Heart left ventricle (tissue), 16 donors: ENCODE results near the gene ZNF17. TPM values are rescaled to one million over a fixed set of nuclear protein-coding genes. Genes with fewer than 3 reads are reported as not detected.

ENCODE experiments used
- ATAC-seq, 4 donors: fragments of 200-7000 bp; cut with Tn5 transposase; one replicate each; pipeline ENCODE4 v1.9.1; 2020 to 2022; ENCODE audit warnings: moderate library complexity in 4 of 4, mild to moderate bottlenecking in 3 of 4, moderate number of reproducible peaks in 1 of 4
- DNase-seq, 5 donors: peaks; one replicate each; pipeline ENCODE4 v3.0.0-alpha.2; 2020
- H3K27ac ChIP-seq, 12 donors: fragments of 200-600 bp; sonication (generic) in 4 of 12; one replicate each; pipeline versions ENCODE4 v1.5.0 to v1.8.0; 2016 to 2022; ENCODE audit warnings: mild to moderate bottlenecking in 2 of 12
- H3K27me3 ChIP-seq, 9 donors: fragments of 200-600 bp; sonication (generic) in 2 of 9; one replicate each; pipeline versions ENCODE4 v1.5.1 to v1.8.0; 2016 to 2022; ENCODE audit warnings: mild to moderate bottlenecking in 3 of 9
- H3K36me3 ChIP-seq, 9 donors: fragments of 200-600 bp; sonication (generic) in 2 of 9; one replicate each; pipeline versions ENCODE4 v1.5.0 to v1.8.0; 2018 to 2022; ENCODE audit warnings: mild to moderate bottlenecking in 2 of 9
- H3K4me1 ChIP-seq, 12 donors: fragments of 200-600 bp; sonication (generic) in 4 of 12; one replicate each; pipeline versions ENCODE4 v1.5.0 to v1.8.0; 2016 to 2022; ENCODE audit warnings: mild to moderate bottlenecking in 3 of 12
- H3K4me3 ChIP-seq, 12 donors: fragments of 200-600 bp; sonication (generic) in 4 of 12; one replicate each; pipeline versions ENCODE4 v1.5.0 to v1.8.0; 2017 to 2022; ENCODE audit warnings: mild to moderate bottlenecking in 9 of 12, moderate library complexity in 4 of 12
- H3K9me3 ChIP-seq, 12 donors: fragments of 200-600 bp; sonication (generic) in 4 of 12; one replicate each; pipeline versions ENCODE4 v1.5.0 to v1.8.0; 2016 to 2022; ENCODE audit warnings: mild to moderate bottlenecking in 1 of 12
- POLR2A ChIP-seq, 2 donors: fragments of 450-650 bp; IDR thresholded peaks; one replicate each; pipeline ENCODE4 v1.6.1; 2017; ENCODE audit warnings: antibody characterized with exemption in 2 of 2, mild to moderate bottlenecking in 2 of 2, moderate library complexity in 2 of 2
- WGBS, 4 donors: extraction: QIAGEN DNeasy Blood & Tissue Kit in 2 of 4; methylation state at CpG; one replicate each; pipeline versions ENCODE4 v1.1.5 to v1.1.7; 2013 to 2018; 5-methylcytosine and 5-hydroxymethylcytosine counted together
- intact Hi-C, 10 donors: fragments of 100-400 bp; cut with DNase I; formaldehyde crosslinking; loops; one replicate each; pipeline versions ENCODE4 v1.11.1 to v1.14.2; 2022
- polyA plus RNA-seq, 2 donors: library from polyadenylated mRNA; stranded (reverse); fragments of 200-250 nt; gene quantifications; one replicate each; pipeline ENCODE4 v1.2.3, GENCODE V29; 2013
- total RNA-seq, 9 donors: library from RNA; depleted of rRNA in 2 of 9; stranded (reverse); fragments of >200 nt in 2 of 9; fragmentation: NEBNext Ultra II Directional in 3 of 9; extraction: Animal tissue kit (Norgen Biotek cat#: 25700) in 3 of 9; gene quantifications; one replicate each; pipeline versions ENCODE4 v1.1.0 to v1.2.4, GENCODE V29; 2016 to 2023
- TF ChIP-seq, protein P1 (sequence below), 12 donors: fragments of 200-600 bp; sonication (generic) in 4 of 12; IDR thresholded peaks; one replicate each; pipeline versions ENCODE4 v1.5.0 to v1.8.0; 2018 to 2022; ENCODE audit warnings: antibody characterized with exemption in 12 of 12, mild to moderate bottlenecking in 5 of 12
- donor health status: ischemic (EF 13 %, LVEDD 7.1; RV severe dilation, severe dysfunction).
- donor health status: healthy with polysubstance abuse.
- donor health status: DM: no; HTN: yes; CAD: no.
- donor health status: DM: no; HTN: no; CAD: no.
- donor health status: ischemic (EF 25% LVEDD 6.9; RV normal size, moderate dysfunction).
- donor health status: ischemic (EF 25% LVEDD 5.7; RV mildly dilated, moderate dysfunction).
- donor health status: healthy.
- donor health status: DM: yes; HTN: yes; CAD: no.
- donor health status: ischemic (EF 35%, LVEDD 5.7; RV mildly dilated, moderate dysfunction).
- donor health status: nonischemic (EF 11% LVEDD 7.7; RV severe dilation, severe dysfunction).
- donor health status: DM: yes; HTN: yes; CAD: no.
- donor health status: PGD.
- donor health status: ischemic (EF 29% LVEDD 5.4; RV normal size, mild dysfunction).
- donor health status: nonischemic (EF 23%, LVEDD 6.1; RV moderate dilation, normal function).

The ZNF17 gene
- total and polyA plus RNA-seq, 11 donors, result 3.2 to 13.5 (median 8.8) TPM

DNA sequence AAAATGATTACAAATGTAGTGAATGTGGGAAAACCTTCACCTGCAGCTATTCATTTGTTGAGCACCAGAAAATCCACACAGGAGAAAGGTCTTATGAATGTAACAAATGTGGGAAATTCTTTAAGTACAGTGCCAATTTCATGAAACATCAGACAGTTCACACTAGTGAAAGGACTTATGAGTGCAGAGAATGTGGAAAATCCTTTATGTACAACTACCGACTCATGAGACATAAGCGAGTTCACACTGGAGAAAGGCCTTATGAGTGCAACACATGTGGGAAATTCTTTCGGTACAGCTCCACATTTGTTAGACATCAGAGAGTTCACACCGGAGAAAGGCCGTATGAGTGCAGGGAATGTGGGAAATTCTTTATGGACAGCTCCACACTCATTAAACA is 12.1 kb upstream of the ZNF17 start:
- Histone ChIP-seq H3K9me3 (peaks cover 0 to 77% (median 7%) of the 10 kb centered on the region in 12 donors), H3K4me3 (no peak overlapping the region), H3K4me1 (peaks cover 0 to 6% (median 0%) of the 10 kb centered on the region in 12 donors), H3K27me3 (no peaks in the 10 kb centered on the region), H3K27ac (no peak overlapping the region), H3K36me3 (peaks cover 0 to 74% (median 55%) of the 10 kb centered on the region in 9 donors)
- intact Hi-C loops, result no loop called here
- WGBS, 4 donors, result 96 to 98% (median 97%) methylated on average over 5 of the region's 5 CpGs
- ATAC-seq (no peak), DNase-seq (no peak)
- TF ChIP-seq, protein P1, sequence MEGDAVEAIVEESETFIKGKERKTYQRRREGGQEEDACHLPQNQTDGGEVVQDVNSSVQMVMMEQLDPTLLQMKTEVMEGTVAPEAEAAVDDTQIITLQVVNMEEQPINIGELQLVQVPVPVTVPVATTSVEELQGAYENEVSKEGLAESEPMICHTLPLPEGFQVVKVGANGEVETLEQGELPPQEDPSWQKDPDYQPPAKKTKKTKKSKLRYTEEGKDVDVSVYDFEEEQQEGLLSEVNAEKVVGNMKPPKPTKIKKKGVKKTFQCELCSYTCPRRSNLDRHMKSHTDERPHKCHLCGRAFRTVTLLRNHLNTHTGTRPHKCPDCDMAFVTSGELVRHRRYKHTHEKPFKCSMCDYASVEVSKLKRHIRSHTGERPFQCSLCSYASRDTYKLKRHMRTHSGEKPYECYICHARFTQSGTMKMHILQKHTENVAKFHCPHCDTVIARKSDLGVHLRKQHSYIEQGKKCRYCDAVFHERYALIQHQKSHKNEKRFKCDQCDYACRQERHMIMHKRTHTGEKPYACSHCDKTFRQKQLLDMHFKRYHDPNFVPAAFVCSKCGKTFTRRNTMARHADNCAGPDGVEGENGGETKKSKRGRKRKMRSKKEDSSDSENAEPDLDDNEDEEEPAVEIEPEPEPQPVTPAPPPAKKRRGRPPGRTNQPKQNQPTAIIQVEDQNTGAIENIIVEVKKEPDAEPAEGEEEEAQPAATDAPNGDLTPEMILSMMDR (IDR thresholded peaks at IDR 0.05), result no peak
- TF ChIP-seq POLR2A (IDR thresholded peaks at IDR 0.05), result no peak

DNA sequence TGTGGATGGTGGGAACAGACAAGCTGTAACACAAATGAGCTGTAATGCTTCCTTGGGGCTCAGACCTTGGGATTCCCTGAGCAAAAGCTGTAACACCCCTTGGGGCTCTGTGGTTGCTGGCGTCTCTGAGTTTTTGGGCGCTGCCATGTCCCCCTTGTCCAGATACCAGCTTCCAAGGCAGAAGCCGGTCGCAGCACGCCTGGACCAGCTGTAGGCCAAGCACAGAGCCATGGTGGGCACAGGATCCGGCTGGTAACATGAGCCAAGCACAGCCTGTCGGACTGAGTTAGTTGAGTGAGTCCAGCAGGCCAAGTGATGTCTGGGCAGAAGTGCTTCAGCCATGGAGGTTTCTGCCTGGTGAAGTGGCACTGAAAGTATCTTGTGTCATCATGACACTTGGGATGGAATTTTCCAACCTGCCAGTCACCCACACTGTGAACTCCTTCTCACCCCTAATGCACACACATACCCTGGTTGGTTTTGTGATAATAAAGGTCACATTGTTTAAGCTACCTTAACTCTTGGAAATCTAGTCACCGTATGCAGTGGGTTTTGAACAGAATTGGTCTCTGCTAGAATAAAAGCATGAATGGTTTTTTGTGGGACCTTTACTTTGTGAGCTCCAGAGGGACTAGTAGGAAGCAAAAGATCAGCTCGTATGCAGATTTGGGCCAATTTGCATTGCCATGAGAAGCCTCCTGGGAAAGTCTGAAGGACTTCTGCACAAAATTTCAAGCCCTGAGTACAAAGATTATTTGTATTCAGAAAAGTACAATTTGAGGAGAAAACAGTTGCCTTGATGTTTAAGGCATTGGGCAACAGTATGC is 7.0 kb upstream of the ZNF17 start:
- intact Hi-C loops, result loop anchor here in 1 of 10 donors (10.0 kb wide), 1 partner anchor 299 kb away; no protein-coding TSS in a partner anchor
- TF ChIP-seq, protein P1 (IDR thresholded peaks at IDR 0.05), result no peak
- TF ChIP-seq POLR2A (IDR thresholded peaks at IDR 0.05), result no peak
- H3K27ac ChIP-seq, result no peak overlapping the region
- WGBS, 4 donors, result 85 to 94% (median 93%) methylated on average over 8 to 9 of the region's 9 CpGs
- H3K9me3 ChIP-seq, result peaks cover 0 to 43% (median 3%) of the 10 kb centered on the region in 12 donors
- peaks cover 0 to 28% (median 14%) of the 10 kb centered on the region in 9 donors for H3K36me3 ChIP-seq
- no peaks in the 10 kb centered on the region for H3K27me3 ChIP-seq
- peaks cover 0 to 6% (median 0%) of the 10 kb centered on the region in 12 donors for H3K4me1 ChIP-seq
- DNase-seq, result no peak
- no peak overlapping the region for H3K4me3 ChIP-seq
- peak in 1 of 4 donors; percentile 44 for ATAC-seq

DNA sequence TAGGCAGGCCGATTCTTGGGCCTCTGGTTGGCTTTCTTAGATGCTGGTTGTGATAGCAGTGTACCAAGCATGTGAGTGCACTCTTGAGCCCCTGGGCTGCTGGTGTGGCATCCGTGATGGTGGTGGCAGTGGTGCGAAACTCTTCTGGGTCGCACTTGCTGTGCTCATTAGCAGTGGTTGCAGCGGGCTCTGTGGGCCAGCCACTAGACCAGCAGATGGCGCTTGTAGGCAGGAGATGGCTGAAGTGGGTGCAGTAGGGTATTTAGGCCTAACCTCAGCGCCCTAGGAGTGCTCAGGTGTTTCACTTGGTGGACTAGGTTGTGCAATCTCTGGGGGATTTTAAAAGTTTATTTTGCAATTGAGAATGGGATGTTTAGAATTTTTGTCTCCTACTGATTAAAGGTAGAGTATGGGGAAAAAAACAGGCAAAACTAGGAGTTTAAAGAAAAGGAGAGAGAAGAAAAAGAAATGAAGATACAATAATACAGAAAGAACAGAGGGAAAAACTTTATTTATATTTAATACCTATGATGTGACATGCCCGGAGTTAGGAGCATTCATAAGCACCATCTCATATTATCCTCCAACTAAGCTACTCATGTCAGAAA is 4.3 kb upstream of the ZNF17 start:
- peaks cover 0 to 16% (median 5%) of the 10 kb centered on the region in 12 donors for H3K4me1 ChIP-seq
- H3K36me3 ChIP-seq, result peaks cover 0 to 7% (median 0%) of the 10 kb centered on the region in 9 donors
- H3K27ac ChIP-seq, result no peak overlapping the region
- H3K4me3 ChIP-seq, result no peak overlapping the region
- TF ChIP-seq POLR2A (IDR thresholded peaks at IDR 0.05), result no peak
- TF ChIP-seq, protein P1 (IDR thresholded peaks at IDR 0.05), result peak; percentile 50 to 77 (median 65)
- 10 to 14% (median 12%) methylated on average over 6 to 8 of the region's 8 CpGs for WGBS, 4 donors
- DNase-seq (peak; percentile 46 to 75 (median 65)), ATAC-seq (peak in 3 of 4 donors; percentile 55 to 60 (median 57))
- intact Hi-C loops, result loop anchor here in 1 of 10 donors (10.0 kb wide), 1 partner anchor 302 kb away; no protein-coding TSS in a partner anchor
- H3K27me3 ChIP-seq, result no peaks in the 10 kb centered on the region
- H3K9me3 ChIP-seq, result peaks cover 0 to 17% (median 1%) of the 10 kb centered on the region in 12 donors

DNA sequence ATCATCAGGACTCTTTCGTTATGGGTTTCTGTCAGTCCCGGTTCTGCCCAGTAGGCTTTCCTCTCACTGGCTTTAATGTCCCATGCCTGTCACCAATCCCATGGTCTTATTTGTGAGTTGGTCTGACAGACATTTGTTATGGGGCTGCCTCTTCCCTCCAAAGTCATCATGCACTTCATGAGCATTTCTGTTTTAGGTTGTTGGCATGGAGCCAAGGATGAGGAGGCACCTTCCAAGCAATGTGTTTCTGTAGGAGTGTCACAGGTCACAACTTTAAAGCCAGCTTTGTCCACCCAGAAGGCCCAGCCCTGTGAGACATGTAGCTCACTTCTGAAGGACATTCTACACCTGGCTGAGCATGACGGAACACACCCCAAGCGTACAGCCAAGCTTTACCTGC is 8.5 kb downstream of the ZNF17 start:
- H3K9me3 ChIP-seq, result peaks cover 0 to 84% (median 20%) of the 10 kb centered on the region in 12 donors
- intact Hi-C loops, result loop anchor here in 1 of 10 donors (10.0 kb wide), 1 partner anchor 735 kb away; the partner anchor contains the start of gene ZNF329
- DNase-seq, result no peak
- H3K27ac ChIP-seq, result no peak overlapping the region
- H3K27me3 ChIP-seq, result no peaks in the 10 kb centered on the region
- H3K36me3 ChIP-seq, result peaks cover 2 to 70% (median 56%) of the 10 kb centered on the region in 9 donors
- no peaks in the 10 kb centered on the region for H3K4me1 ChIP-seq
- H3K4me3 ChIP-seq, result no peak overlapping the region
- ATAC-seq, result no peak
- TF ChIP-seq, protein P1 (IDR thresholded peaks at IDR 0.05), result no peak
- TF ChIP-seq POLR2A (IDR thresholded peaks at IDR 0.05), result no peak
- WGBS, 4 donors, result 96 to 100% (median 97%) methylated on average over 4 of the region's 4 CpGs
